Activated naive CD8-positive, alpha-beta T cell (primary cell): Measurements from ENCODE around the gene CTIF.
A peak's percentile ranks its signal among the peaks of the same experiment; 100 is the strongest.

ENCODE experiments used
- H3K27ac Mint-ChIP-seq: one replicate; pipeline ENCODE4 v1.8.0; 2021; ENCODE audit warnings: mixed read lengths
- H3K27me3 Mint-ChIP-seq: one replicate; pipeline ENCODE4 v1.8.0; 2021; ENCODE audit warnings: mixed read lengths
- H3K36me3 Mint-ChIP-seq: one replicate; pipeline ENCODE4 v1.8.0; 2021; ENCODE audit warnings: mixed read lengths
- H3K4me1 Mint-ChIP-seq: one replicate; pipeline ENCODE4 v1.8.0; 2021; ENCODE audit warnings: low read depth, mixed read lengths
- H3K4me3 Mint-ChIP-seq: one replicate; pipeline ENCODE4 v1.8.0; 2021; ENCODE audit warnings: mild to moderate bottlenecking, mixed read lengths
- H3K9me3 Mint-ChIP-seq: one replicate; pipeline ENCODE4 v1.8.0; 2021; ENCODE audit warnings: low read depth, mixed read lengths

The CTIF gene

GRCh38 chr18:48541747-48542400, 3.0 kb downstream of the CTIF start:
- Mint-ChIP-seq H3K4me3 (peak overlapping the region; percentile 69), H3K27me3 (peaks cover 8% of the 10 kb centered on the region), H3K4me1 (peaks cover 15% of the 10 kb centered on the region), H3K9me3 (no peaks in the 10 kb centered on the region), H3K36me3 (no peaks in the 10 kb centered on the region), H3K27ac (no peak overlapping the region)

- H3K27me3 Mint-ChIP-seq, result peaks cover 8% of the 10 kb centered on the region
- peaks cover 15% of the 10 kb centered on the region for H3K4me1 Mint-ChIP-seq
- H3K4me3 Mint-ChIP-seq, result peak overlapping the region; percentile 23
- no peaks in the 10 kb centered on the region for H3K36me3 Mint-ChIP-seq
- no peak overlapping the region for H3K27ac Mint-ChIP-seq
- H3K9me3 Mint-ChIP-seq, result no peaks in the 10 kb centered on the region
Observed at GRCh38 chr18:48542513-48543181, 3.8 kb downstream of the CTIF start.

- Mint-ChIP-seq H3K4me1 (peaks cover 15% of the 10 kb centered on the region), H3K27me3 (peaks cover 8% of the 10 kb centered on the region), H3K36me3 (no peaks in the 10 kb centered on the region), H3K27ac (no peak overlapping the region), H3K9me3 (no peaks in the 10 kb centered on the region), H3K4me3 (no peak overlapping the region)
Observed at GRCh38 chr18:48543228-48543627, 4.4 kb downstream of the CTIF start.

DNA sequence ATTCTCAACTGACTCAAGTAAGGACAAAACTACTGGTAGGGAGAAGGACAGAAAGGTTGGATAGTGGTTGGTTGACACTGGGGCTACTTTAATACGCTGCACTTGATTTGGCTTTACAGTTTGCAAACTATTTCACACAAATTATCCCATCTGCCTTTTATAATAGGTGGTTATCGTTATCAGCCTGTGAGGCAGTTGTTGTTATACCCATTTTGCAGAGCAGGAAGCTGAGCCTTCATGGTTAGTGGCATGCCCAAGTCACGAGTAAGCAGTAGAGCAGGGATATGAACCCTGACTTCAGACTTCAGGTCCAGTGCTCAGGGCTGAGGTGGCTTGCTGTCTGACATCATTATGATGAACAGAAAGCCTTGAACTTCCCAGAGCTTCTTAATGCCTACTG, 5.3 kb downstream of the CTIF start:
- Mint-ChIP-seq H3K9me3 (no peaks in the 10 kb centered on the region), H3K36me3 (no peaks in the 10 kb centered on the region), H3K27ac (no peak overlapping the region), H3K4me1 (peaks cover 12% of the 10 kb centered on the region), H3K4me3 (no peak overlapping the region), H3K27me3 (peaks cover 8% of the 10 kb centered on the region)

- H3K27ac Mint-ChIP-seq, result no peak overlapping the region
- H3K9me3 Mint-ChIP-seq, result no peaks in the 10 kb centered on the region
- peaks cover 12% of the 10 kb centered on the region for H3K4me1 Mint-ChIP-seq
- H3K4me3 Mint-ChIP-seq, result no peak overlapping the region
- H3K36me3 Mint-ChIP-seq, result no peaks in the 10 kb centered on the region
- peaks cover 8% of the 10 kb centered on the region for H3K27me3 Mint-ChIP-seq
Observed at GRCh38 chr18:48544661-48545415, 6.0 kb downstream of the CTIF start.

DNA sequence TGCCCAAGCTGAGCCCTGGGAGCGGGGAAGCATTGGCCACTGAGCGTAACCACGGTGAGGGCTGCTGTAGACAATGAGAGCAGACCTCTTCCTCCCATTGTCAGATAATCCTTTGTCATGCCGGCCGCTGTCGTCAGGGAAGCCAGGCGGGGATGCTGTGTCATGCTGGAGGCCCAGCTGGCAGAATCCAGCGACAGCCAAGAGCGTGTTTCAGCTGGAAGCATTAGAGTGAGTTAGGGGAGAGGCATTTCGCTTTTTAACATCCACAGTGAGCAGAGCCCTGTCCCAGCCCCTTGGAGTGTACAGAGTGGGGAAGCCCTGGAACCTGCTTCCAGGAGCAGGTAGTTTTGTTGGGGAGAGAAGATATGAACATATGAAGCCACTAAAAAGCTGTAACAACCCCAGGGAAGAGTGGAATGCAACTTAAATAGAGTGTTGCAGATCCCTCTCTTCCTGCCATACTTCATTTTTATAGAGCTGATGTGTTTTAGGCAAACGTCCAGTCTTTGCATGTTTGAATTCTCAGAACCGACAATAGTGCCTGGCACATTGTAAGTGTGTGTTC, 7.0 kb downstream of the CTIF start:
- Mint-ChIP-seq H3K9me3 (no peaks in the 10 kb centered on the region), H3K4me1 (peaks cover 12% of the 10 kb centered on the region), H3K36me3 (no peaks in the 10 kb centered on the region), H3K27ac (no peak overlapping the region), H3K4me3 (no peak overlapping the region), H3K27me3 (peaks cover 8% of the 10 kb centered on the region)

GRCh38 chr18:48546396-48546795, 7.6 kb downstream of the CTIF start:
- Mint-ChIP-seq H3K27me3 (peaks cover 8% of the 10 kb centered on the region), H3K36me3 (no peaks in the 10 kb centered on the region), H3K27ac (no peak overlapping the region), H3K9me3 (no peaks in the 10 kb centered on the region), H3K4me1 (peaks cover 12% of the 10 kb centered on the region), H3K4me3 (no peak overlapping the region)

- H3K27me3 Mint-ChIP-seq, result peaks cover 8% of the 10 kb centered on the region
- no peaks in the 10 kb centered on the region for H3K36me3 Mint-ChIP-seq
- H3K4me1 Mint-ChIP-seq, result peaks cover 10% of the 10 kb centered on the region
- H3K27ac Mint-ChIP-seq, result no peak overlapping the region
- no peaks in the 10 kb centered on the region for H3K9me3 Mint-ChIP-seq
- no peak overlapping the region for H3K4me3 Mint-ChIP-seq
Observed at GRCh38 chr18:48547531-48547981, 8.7 kb downstream of the CTIF start.

- no peak overlapping the region for H3K4me3 Mint-ChIP-seq
- no peak overlapping the region for H3K27ac Mint-ChIP-seq
- H3K9me3 Mint-ChIP-seq, result no peaks in the 10 kb centered on the region
- H3K36me3 Mint-ChIP-seq, result no peaks in the 10 kb centered on the region
- H3K4me1 Mint-ChIP-seq, result peaks cover 6% of the 10 kb centered on the region
- H3K27me3 Mint-ChIP-seq, result peaks cover 6% of the 10 kb centered on the region
Observed at GRCh38 chr18:48548011-48548771, 9.4 kb downstream of the CTIF start.

GRCh38 chr18:48548921-48549320, 10.1 kb downstream of the CTIF start:
- Mint-ChIP-seq H3K9me3 (no peaks in the 10 kb centered on the region), H3K27me3 (peaks cover 4% of the 10 kb centered on the region), H3K27ac (no peak overlapping the region), H3K4me1 (no peaks in the 10 kb centered on the region), H3K4me3 (no peak overlapping the region), H3K36me3 (no peaks in the 10 kb centered on the region)

- Mint-ChIP-seq H3K4me1 (no peaks in the 10 kb centered on the region), H3K27me3 (no peaks in the 10 kb centered on the region), H3K4me3 (no peak overlapping the region), H3K9me3 (no peaks in the 10 kb centered on the region), H3K36me3 (no peaks in the 10 kb centered on the region), H3K27ac (no peak overlapping the region)
Observed at GRCh38 chr18:48550101-48550729, 11.4 kb downstream of the CTIF start.

DNA sequence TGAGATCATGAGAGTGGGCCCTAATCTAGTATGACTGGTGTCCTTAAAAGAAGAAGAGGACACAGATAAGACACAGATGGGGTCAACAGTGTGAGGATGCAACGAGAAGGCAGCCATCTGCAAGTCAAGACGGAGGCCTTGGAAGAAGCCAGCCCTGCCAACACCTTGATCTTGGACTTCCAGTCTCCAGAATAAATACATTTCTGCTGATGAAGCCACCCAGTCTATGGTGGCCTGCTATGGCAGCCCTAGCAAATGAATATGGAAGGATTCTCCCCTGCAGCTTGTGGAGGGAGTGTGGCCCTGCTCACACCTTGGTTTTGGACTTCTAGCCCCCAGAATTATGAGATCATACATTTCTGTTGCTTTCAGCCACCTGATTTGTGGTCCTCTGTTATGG, 12.3 kb downstream of the CTIF start:
- Mint-ChIP-seq H3K9me3 (no peaks in the 10 kb centered on the region), H3K27ac (no peak overlapping the region), H3K4me1 (no peaks in the 10 kb centered on the region), H3K27me3 (no peaks in the 10 kb centered on the region), H3K4me3 (no peak overlapping the region), H3K36me3 (no peaks in the 10 kb centered on the region)

GRCh38 chr18:48552130-48552529, 13.3 kb downstream of the CTIF start:
- Mint-ChIP-seq H3K4me3 (no peak overlapping the region), H3K9me3 (no peaks in the 10 kb centered on the region), H3K4me1 (no peaks in the 10 kb centered on the region), H3K27ac (no peak overlapping the region), H3K36me3 (no peaks in the 10 kb centered on the region), H3K27me3 (no peaks in the 10 kb centered on the region)

DNA sequence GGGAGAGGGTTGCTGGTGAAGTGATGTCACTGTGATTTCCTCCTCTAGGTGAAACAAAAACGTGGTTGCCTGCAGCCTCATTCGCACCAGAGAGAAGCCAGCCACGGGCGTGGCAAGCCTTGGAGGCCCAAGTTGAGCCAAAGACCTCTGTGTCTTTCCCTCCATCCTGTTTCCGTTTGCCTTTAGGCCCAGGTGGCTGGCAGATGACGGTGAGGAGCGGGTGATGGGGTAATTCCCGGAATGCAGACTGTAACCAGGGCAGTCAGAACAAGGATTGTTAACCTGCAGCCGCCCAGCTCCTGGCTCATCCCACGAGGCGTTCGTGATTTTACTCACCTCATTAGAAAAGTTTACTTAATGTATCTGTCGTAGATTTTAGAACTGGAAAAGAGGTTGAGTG, 14.4 kb downstream of the CTIF start:
- Mint-ChIP-seq H3K9me3 (no peaks in the 10 kb centered on the region), H3K27ac (no peak overlapping the region), H3K36me3 (no peaks in the 10 kb centered on the region), H3K4me1 (no peaks in the 10 kb centered on the region), H3K27me3 (no peaks in the 10 kb centered on the region), H3K4me3 (no peak overlapping the region)
